Stimulated activated CD8-positive, alpha-beta memory T cell treated with anti-CD3 and anti-CD28 coated beads, Interleukin-4, amount 100 ng/mL, for 24 hours (primary cell): ENCODE results near the gene SVEP1.
"Not testable (repeated sequence)": the region's sequence is repeated elsewhere in the genome, so short reads cannot be mapped to it uniquely, and the experiment has no call there.

Experiments
- DNase-seq: peaks from one replicate; pipeline ENCODE4 v3.0.0-alpha.2; 2020; ENCODE audit warnings: low read depth

SVEP1 gene

DNA sequence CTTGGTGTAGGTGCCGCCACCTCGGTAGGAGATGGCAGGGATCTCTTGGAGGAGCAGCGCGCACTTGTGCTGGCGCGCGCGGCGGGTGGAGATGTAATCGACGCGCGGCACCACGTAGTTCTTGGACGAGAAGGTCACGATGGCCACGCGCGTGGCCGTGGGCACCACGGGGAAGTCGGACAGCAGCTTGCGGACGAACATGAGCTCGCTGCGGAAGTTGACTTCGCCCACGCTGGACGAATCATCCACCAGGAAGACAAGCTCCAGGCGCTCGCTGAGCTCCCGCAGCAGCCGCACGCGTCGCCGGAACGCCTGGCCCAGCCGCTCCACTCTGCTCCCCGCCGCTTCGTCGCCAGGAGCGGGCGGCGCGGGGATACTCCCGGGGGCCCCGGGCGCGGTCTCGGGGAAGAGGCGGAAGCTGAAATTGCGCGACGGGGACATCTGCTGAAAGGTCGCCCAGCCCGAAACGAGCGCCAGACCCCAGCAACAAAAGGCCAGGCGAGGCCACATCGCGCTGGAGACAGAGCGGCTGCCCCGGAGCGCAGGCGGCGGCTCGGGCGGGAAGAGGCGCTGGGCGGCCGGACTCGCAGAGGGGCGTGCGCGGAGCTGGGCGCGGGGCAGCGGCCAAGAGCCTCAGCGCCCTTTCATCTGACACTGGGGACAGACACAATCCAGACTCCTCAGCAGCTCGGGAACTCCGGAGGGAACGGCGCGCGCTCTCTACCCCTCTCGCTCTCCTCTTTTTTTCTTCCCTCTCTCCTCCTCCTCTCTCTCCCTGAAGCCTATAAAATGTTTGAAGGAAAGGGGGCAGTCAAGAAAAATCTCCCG is at the start of gene SVEP1:
SVEP1 (minus strand) TSS at position 708 of the 828 bp plus-strand sequence; CDS start at position 510, 198 bp downstream.
- DNase-seq, result no peak

DNA sequence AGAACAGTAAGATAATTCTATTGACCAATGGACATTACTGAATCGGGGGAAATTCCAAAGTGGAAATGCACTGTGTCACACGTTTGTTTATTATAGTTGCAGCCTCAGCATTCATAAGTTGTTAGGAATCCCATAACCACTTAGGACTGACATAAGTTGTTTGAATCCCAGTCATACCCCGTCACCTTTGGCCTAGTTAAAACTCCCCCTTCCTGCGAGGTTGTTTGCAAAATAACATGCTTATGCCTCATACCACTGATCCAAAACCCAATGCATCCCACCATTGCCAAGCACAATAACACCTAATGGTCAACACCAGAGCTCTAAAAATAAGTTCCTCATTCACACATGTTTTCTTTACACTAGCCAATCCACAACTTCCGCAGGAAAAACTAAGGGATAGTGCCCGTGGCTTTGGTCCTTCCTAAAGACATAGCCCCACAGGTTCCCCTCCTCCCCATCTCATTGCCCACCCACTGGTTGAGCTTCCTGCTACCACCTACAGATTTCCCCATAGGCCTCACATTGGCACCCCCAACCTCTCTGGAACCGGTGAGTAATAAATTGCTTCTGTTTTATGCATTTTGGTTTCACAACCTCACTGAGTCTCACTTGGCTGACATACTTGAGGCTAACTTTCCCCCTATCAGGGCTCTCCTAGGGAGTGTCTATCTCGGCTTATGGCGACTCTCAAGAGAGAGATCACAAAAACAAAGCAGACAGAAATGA is 46.7 kb upstream of the SVEP1 start:
- no peak for DNase-seq

DNA sequence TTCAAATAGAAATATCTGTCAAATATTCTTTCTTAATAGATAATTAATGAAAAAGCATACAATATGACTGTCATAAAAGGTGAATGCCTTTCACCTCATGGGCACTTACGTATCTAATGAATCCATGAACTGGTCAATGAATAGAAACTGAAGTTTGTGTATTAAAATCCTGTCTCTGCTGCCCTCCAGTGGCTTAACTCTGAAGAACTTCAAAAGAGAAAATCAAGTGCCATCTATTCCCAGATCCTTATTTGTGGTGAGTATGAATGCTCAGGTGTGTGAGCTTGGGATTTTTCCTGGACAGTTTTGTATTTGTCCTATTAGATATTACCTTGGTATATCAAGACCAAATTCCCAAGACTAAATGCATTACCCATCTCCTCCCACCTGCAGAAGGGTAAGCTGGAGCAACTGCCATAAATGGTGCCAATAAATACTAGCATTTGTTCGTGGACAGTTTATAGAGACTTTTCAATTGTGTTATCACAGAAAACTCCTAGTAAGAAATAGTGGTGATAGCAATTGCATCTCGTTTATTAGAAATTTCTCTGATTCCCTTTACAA is 44.0 kb upstream of the SVEP1 start:
- DNase-seq, result no peak

DNA sequence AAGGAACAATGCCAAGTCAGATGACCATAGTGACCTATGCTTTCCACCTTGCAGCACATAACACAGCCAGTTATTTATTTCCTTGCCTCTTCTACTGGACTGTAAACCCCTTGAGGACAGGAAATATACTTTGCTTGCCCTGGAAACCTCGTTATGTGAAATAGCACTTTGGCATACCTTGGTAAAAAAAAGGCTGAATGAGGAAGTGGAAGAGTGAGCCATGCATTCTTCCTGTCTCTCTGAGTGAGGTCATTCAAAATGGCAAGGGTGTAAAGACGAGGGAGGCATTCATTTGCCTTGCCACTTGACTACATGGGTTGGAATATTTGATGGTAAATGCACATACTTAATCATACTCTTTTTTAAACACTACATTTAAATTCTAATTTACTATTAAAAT is 42.8 kb upstream of the SVEP1 start:
- no peak for DNase-seq

DNA sequence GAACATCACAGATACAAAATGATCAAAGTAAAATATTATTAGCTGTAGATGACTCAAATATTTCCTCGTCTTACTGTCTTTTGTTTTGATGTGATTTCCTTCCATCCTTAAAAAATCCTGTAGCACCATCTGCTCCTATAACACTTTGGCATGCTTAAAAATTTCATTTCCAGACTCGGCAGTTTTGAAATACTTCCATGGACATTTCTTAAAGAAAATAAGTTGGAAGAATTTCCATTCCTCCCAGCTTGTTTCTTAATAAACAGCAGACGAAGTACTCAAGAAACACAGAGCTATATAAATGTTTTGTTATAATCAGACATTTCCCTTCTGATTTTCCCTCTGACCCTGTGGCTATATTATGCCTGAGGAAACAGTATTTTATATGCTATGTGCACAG is 41.2 kb upstream of the SVEP1 start:
- no peak for DNase-seq

DNA sequence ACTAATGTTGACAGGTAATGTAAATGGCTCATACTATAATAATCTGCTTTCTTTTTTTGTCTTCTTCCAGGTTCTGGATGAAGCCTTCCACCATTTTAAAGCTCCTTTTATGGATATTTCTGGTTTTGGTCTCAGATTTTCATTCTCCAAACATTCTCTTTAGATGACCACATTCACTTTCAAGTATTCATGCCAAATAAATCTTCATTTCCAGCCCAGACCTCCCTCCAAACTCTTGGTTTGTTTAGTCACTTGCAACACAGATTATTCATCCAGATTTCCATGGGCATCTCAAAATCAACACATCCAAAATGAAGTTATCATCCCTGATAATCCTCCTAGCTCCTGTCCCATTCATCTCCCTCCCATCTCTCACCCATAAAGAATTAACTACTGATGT is 40.3 kb upstream of the SVEP1 start:
- DNase-seq, result no peak

DNA sequence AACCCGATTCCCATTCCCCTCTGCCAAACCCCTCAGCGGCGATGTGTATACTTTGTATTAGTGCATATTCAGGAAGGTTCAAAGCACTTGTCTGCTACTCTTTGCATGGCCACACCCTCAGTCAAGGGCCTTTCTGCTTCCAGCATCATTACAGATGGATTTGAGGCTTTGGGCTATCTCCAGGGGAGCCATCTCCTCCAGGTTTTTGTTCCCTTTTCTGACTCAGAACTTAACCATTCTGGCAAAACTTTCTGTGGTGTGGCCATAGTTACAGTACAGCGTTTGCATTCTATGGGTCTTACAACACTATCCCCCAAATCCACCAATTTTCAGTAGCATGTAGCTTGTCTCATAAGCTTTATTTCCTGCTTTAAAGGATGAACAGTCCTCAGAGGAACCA is 36.0 kb upstream of the SVEP1 start:
- no peak for DNase-seq

DNA sequence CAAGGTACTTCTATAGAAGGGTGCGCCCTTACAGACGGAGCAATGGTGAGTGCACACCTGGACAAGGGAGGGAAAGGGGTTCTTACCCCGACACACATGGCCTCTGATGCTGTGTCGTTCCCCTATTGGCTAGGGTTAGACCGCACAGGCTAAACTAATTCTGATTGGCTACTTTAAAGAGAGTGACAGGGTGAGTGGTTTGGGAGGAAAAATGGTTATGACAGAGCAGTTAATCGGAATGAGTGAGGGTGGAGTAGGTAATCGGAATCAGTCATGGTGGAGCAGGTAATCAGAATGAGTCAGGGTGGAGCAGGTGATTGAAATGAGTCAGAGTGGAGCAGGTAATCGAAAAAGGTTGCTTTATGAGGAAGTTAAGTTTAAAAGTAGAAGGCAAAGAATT is 35.0 kb upstream of the SVEP1 start:
- DNase-seq, result not testable (repeated sequence)

DNA sequence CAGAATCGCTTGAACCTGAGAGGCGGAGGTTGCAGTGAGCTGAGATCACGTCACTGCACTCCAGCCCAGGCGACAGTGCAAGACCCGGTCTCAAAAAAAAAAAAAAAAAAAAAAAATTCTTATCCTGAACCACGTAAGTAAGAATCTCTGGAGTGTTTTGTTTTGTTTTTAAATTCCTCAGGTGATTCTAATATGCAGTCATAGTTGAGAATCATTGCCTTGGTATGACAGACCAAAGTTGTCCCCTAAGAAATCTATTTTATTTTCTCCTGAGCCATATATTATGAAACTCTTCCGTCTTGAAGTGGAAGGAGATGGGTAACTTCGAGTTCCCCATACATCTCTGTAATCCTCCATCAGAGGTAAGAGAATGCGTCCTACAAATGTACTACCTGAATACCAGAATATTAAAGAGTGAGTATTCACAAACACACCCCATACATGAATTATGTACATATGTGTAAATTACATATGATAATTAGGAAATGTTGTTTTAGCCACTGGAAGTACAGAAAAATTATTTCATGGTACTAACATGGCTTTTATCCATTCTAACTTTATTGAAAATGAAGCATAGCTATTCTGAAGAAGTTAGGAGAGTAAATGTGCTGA is 26.7 kb upstream of the SVEP1 start:
- DNase-seq, result no peak

DNA sequence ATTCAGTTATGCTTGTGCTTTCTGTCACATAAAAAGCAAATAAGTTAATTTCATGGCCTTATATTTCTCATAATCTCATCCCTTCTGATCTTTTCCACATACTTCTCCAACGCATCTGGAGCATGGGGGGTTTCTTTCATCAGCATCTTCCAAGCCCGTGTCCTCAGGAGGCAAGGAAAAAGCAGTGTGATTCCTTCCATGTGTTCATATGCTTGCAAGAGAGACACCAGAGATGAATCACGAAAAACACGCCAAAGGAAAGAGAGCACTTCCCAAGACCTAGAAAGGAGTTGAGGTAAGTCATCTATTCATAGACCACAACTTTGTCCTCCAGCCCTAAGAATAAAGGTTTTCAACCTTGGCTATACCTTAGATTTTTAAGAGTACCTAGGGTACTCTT is 26.0 kb upstream of the SVEP1 start:
- no peak for DNase-seq

DNA sequence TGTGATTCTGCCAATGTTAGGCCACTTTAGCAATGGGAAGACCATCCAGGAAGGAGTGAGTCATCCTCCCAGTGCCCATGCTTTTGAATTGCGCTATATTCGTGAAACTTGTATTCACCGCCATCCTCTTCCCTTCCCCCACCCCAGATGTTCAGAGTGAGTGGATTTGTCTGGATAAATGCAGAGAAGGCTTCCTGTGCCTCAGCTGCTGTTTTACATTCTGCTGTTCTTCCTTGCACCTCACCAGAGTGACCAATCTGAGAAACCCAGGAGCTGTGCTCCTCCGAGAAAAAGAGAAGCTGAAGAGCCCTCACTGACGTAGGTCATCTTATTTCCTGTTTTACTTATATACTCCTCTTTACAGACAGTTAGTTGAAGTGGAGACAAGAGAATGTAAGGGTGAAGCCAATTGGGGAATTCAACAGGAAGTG is 24.6 kb upstream of the SVEP1 start:
- DNase-seq, result no peak

DNA sequence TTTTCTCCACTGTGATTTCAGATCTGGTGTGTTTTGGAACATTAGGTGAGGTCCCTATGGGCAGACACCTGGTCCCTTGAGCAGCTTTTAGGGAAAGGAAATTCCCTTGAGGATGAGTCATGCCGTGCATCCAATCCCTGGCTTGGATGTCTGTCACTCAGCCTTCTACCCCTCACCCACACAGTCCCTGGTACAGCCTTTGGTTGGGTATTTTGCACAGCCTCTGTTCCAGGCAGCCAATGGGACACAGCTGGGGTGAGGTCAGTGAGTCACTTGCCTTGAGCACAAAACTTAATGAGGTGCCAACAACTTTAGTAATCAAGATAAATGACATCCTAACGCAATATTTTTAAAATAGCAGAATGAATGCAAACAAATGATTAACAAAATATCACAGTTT is 22.7 kb upstream of the SVEP1 start:
- DNase-seq, result no peak

DNA sequence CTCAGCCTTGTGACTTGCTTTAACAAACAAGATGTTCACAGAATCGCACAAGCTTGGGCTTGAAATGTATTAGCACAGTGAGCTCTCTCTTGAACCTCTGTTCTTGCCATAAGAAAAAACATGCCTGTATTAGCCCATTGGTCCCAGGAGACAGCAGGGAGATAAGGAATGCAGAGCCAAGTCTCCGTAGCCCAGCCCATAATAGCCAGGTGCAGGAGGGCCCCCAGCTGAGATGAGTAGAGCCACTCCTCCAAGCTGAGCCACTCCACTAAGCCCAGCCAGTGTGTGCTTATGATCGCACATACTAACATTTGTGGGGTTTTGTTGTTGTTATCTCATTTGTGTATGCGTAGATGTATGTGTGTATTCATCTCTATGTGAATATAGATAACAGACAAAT is 21.6 kb upstream of the SVEP1 start:
- no peak for DNase-seq

DNA sequence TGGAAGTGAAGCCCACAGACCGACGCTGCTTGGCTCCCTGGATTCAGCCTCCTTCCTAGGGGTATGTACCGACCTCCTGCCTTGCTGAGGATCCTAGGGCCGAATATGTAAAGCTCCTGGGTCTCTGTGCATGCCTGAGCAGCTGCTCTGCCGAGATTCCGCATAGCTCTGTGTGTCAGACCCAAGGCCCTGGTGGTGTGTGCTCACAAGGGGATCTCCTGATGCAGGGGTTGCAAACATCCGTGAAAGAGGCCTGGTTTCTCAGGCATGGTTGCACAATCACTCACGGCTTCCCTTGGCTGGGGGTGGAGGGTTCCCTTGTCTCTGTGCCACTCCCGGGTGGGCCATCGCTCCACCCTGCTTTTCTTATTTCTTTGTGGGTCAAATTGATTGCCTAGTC is 19.9 kb upstream of the SVEP1 start:
- DNase-seq, result no peak

DNA sequence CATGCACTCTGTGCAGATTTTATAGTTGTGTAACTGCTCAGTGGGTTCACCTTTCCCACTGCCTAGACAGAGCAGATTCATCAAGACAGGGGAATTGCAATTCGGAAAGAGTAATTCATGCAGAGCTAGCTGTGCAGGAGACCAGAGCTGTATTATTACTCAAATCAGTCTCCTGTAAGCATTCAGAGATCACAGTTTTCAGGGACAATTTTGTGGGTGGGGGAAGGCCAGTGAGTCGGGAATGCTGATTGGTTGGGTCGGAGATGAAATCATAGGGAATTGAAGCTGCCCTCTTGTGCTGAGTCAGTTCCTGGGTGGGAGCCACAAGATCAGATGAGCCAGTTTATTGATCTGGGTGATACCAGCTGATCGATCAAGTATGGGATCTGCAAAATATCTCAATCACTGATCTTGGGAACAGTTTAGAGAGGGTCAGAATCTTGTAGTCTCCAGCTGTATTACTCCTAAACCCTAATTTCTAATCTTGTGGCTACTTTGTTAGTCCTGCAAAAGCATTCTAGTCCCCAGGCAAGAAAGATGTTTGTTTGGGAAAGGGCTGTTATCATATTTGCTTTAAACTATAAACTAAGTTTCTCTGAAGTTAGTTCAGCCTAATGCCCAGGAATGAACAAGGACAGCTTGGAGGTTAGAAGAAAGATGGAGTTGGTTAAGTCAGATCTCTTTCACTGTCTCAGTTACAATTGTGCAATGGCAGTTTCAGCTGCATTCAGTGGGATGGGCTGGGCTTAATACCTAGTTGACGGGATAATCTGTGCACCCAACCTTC is 12.7 kb upstream of the SVEP1 start:
- DNase-seq, result no peak

DNA sequence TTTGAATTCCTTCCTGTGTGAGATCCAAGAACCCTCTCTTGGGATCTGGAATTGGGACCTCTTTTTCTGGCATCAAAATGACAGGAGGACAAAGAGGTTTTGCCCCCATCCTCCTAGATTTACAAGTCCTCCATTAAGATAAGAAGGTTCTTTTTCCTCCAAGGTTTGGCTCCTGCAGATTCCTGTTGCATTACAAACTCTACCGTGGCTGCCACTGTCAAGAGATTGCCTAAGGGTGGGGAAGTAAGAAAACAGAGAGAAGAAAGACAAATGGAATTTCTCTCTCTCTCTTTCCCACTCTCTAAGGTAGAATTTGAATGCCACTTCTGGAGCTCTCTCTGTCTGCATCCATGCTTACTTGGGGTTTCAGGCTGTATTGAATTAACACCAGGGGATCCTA is 12.0 kb upstream of the SVEP1 start:
- no peak for DNase-seq

DNA sequence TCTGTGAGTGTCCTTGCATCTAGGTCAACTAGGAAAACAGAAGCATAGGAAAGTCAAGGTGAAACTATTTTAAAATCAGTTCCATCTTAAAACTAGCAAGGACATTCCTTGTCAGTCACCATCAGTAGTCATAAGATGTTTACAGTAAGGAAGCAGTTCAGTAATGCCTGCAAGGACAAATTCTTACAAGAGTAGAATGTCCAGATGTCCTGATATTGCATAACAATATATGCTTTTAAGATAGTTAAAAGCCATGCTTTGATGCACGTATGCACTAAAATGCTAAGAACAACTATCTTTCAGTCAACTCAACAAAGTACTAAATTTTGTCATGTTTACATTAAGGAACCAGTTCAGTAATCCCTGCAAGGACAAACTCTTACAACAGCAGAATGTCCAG is 11.3 kb upstream of the SVEP1 start:
- DNase-seq, result no peak

DNA sequence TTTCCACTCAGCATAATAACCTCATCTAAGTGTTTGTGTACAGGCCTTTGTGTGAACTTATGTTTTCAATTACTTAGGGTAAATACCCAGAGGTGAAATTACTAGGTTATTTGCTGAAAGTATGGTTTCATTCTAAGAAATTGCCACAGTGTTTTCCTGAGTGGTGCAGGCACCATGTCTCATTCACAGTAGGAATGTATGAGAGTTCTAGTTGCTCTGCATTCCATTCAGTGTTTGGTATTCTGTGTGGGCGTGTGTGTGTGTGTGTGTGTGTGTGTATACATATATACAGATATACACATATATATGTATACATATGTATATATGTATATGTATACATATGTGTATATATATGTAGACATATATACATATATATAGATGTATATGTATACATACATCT is 8.8 kb upstream of the SVEP1 start:
- no peak for DNase-seq

DNA sequence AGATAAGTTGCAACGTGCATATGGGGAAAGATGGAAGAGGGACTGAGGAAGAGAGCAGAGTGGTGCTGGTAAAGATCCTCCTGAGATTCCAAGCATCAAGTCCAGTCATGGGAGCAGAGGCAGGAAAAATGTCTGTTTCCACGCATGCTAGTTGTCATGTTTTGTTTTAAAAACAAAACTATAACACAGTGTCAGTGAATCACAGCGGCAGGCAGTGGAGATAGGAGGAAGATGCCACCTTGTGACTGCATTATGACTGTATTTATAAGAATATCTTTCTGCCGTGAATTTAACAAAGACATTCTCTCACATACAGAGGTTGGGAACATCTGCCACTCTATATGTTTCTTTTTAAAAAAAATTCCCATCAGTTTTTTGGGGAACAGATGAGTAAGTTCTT is 3.7 kb upstream of the SVEP1 start:
- no peak for DNase-seq

DNA sequence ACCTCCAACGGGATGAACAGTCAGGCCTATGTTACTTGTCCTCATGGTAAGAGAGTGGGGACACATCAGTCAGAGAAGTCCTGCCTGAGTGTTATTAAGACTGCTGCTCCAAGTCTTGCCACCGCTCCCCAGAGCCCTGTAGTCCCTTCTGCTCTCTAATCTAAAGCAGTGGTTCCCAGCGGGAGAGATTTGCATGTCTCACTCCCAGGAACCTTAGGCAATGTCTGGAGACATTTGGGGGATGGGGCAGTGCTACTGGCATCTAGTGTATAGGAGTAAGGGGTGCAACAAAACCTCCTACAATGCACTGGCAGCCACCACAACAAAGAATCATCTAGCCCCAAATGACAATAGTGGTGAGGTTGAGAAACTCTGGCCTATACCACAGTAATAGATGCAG is 2.6 kb upstream of the SVEP1 start:
- no peak for DNase-seq

DNA sequence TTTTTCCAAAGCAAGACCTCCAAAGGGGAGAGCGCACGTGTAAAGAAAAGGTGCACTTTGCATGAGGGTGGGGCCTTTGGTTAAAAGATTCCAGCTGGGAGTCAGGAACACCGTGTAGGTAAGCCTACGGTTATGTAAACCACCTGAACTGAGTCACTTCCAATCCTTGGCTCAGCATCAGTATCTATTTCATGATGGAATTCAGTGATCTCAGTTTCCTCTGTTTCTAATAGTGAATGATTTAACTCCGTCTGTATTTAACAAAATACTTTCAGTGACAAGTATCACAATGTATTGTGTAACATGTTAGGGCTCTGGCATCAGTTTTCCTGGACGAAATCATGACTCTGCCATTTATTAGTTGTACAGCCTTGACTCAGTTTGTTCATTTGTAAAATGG is 1.3 kb upstream of the SVEP1 start:
- DNase-seq, result no peak

DNA sequence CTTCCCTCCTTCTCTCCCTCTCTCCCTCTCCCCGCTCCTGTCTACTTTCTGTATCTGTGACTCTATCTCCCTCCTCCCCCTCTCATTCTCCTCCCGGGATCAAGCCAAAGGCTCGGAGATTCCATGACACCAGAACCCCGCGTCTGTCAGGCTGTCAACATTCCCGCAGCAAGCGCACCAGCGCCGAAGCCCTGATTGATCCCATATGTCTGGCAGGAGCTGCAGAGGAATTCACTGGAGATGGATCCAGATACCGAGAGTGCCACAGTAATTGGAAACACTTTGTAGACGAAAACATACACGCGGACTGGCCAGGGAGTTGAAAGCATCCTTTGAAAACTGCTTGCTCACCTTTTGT is 300 bp upstream of the SVEP1 start:
- DNase-seq, result no peak
